GM19035 (cell line): ENCODE measurements around the gene GSS.
"Not testable (repeated sequence)": the region's sequence is repeated elsewhere in the genome, so short reads cannot be mapped to it uniquely, and the experiment has no call there.

ENCODE experiments used
- ATAC-seq: cut with Tn5 transposase; IDR thresholded peaks from one replicate; pipeline ENCODE4 v1.9.1; 2021; ENCODE audit not compliant: unreplicated experiment

The GSS gene

GRCh38 chr20:34915749-34916455, 39.7 kb downstream of the GSS start:
- ATAC-seq, result no peak

GRCh38 chr20:34915131-34915530, 40.5 kb downstream of the GSS start:
- no peak for ATAC-seq

GRCh38 chr20:34907616-34908469, 47.8 kb downstream of the GSS start:
- no peak for ATAC-seq

- ATAC-seq, result no peak
These were observed 51.4 kb downstream of the GSS start for GRCh38 chr20:34904202-34904621.

- ATAC-seq, result not testable (repeated sequence)
These were observed 56.9 kb downstream of the GSS start for GRCh38 chr20:34898731-34899130.

- ATAC-seq, result not testable (repeated sequence)
These were observed 57.5 kb downstream of the GSS start for GRCh38 chr20:34898129-34898528.

- ATAC-seq, result no peak
These were observed 59.5 kb downstream of the GSS start for GRCh38 chr20:34896086-34896621.

- no peak for ATAC-seq
These were observed 60.1 kb downstream of the GSS start for GRCh38 chr20:34895465-34895864.

GRCh38 chr20:34894723-34895122, 60.9 kb downstream of the GSS start:
- no peak for ATAC-seq

- ATAC-seq, result no peak
These were observed 62.9 kb downstream of the GSS start for GRCh38 chr20:34892671-34893070.

- no peak for ATAC-seq
These were observed 64.2 kb downstream of the GSS start for GRCh38 chr20:34891166-34892062.

- no peak for ATAC-seq
These were observed 67.1 kb downstream of the GSS start for GRCh38 chr20:34888468-34888867.

- no peak for ATAC-seq
These were observed 68.6 kb downstream of the GSS start for GRCh38 chr20:34887023-34887422.

- ATAC-seq, result no peak
These were observed 69.5 kb downstream of the GSS start for GRCh38 chr20:34886122-34886521.

GRCh38 chr20:34884260-34884659, 71.3 kb downstream of the GSS start:
- no peak for ATAC-seq

- ATAC-seq, result no peak
These were observed 71.8 kb downstream of the GSS start for GRCh38 chr20:34883809-34884208.

GRCh38 chr20:34883087-34883688, 72.4 kb downstream of the GSS start:
- no peak for ATAC-seq

GRCh38 chr20:34881689-34882088, 73.9 kb downstream of the GSS start:
- ATAC-seq, result no peak

- not testable (repeated sequence) for ATAC-seq
These were observed 74.6 kb downstream of the GSS start for GRCh38 chr20:34880971-34881370.

- no peak for ATAC-seq
These were observed 75.3 kb downstream of the GSS start for GRCh38 chr20:34880215-34880850.
